ENCODE data around the gene RPUSD3. TPM values are rescaled to one million over a fixed set of nuclear protein-coding genes. Genes with fewer than 3 reads are reported as not detected.
"Not testable (repeated sequence)": the region's sequence is repeated elsewhere in the genome, so short reads cannot be mapped to it uniquely, and the experiment has no call there.

RPUSD3 gene
- total and polyA plus RNA-seq, 2 of the 4 experiments (the other 2 are of a cell fraction) = 30.3 to 49.4 TPM

DNA sequence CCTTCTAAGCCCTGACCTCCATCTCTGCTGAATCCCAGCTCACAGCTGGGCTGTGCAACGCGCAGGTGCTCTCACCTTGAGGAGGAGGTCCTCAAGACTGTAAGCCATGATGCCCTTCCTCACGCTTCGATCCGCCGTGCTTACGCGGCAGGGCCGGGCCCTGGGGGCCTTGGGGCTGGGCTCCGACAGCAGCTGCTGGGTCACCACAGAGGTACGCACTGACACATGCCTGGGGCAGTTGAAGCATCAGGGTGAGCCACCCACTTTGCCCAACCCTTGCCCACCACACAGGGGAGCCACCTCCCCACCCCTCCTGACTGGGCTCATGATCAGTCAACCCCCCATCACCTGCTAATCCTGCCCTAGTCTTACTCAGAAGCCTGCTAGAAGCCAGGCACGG is 33.2 kb upstream of the RPUSD3 start:
- no peaks in the 10 kb centered on the region for H4K20me1 ChIP-seq (ENCODE audit: insufficient read depth, low read length)
- no peak overlapping the region for H2AK5ac ChIP-seq (ENCODE audit: low read depth, low read length)
- DNase-seq = no peak
- H3K4me3 ChIP-seq (ENCODE audit: insufficient read depth, low read depth, low read length) = no peak overlapping the region
- H2AK9ac ChIP-seq (replicated peaks; ENCODE audit: low read depth, low read length, poor library complexity) = no peak overlapping the region
- no peaks in the 10 kb centered on the region for H3K9me3 ChIP-seq (ENCODE audit: control insufficient read depth, insufficient read depth, low read length)
- TF ChIP-seq, protein P1, sequence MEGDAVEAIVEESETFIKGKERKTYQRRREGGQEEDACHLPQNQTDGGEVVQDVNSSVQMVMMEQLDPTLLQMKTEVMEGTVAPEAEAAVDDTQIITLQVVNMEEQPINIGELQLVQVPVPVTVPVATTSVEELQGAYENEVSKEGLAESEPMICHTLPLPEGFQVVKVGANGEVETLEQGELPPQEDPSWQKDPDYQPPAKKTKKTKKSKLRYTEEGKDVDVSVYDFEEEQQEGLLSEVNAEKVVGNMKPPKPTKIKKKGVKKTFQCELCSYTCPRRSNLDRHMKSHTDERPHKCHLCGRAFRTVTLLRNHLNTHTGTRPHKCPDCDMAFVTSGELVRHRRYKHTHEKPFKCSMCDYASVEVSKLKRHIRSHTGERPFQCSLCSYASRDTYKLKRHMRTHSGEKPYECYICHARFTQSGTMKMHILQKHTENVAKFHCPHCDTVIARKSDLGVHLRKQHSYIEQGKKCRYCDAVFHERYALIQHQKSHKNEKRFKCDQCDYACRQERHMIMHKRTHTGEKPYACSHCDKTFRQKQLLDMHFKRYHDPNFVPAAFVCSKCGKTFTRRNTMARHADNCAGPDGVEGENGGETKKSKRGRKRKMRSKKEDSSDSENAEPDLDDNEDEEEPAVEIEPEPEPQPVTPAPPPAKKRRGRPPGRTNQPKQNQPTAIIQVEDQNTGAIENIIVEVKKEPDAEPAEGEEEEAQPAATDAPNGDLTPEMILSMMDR (conservative IDR thresholded peaks at IDR 0.05; ENCODE audit: low read depth, low read length) = no peak
- TF ChIP-seq CEBPB (IDR thresholded peaks at IDR 0.05; ENCODE audit: low read depth, low read length) (no peak), RAD21 (IDR thresholded peaks at IDR 0.05; ENCODE audit: low read length) (no peak), BHLHE40 (IDR thresholded peaks at IDR 0.05; ENCODE audit: low read depth, low read length) (no peak), SMC3 (IDR thresholded peaks at IDR 0.05; ENCODE audit: low read depth, low read length) (no peak)
- TF ChIP-seq, protein P2, sequence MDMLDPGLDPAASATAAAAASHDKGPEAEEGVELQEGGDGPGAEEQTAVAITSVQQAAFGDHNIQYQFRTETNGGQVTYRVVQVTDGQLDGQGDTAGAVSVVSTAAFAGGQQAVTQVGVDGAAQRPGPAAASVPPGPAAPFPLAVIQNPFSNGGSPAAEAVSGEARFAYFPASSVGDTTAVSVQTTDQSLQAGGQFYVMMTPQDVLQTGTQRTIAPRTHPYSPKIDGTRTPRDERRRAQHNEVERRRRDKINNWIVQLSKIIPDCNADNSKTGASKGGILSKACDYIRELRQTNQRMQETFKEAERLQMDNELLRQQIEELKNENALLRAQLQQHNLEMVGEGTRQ (IDR thresholded peaks at IDR 0.05; ENCODE audit: low read depth, low read length) = no peak
- H3K56ac ChIP-seq (ENCODE audit: extremely low read depth, insufficient read depth, low read length) = no peak overlapping the region
- no peak overlapping the region for H2BK15ac ChIP-seq (ENCODE audit: low read depth, low read length)
- WGBS, 2 experiments (ENCODE audit: extremely low coverage in 2 of 2, insufficient read length in 1 of 2) = 100% methylated on average over 1 of the region's 12 CpGs; no CpG with 5 or more reads in 1 of the 2 experiments
- 0 out of 2 replicates have a peak overlapping the region, but pooled peaks have one; percentile 1 for H2BK120ac ChIP-seq (ENCODE audit: low read depth, low read length)
- peaks cover 4% of the 10 kb centered on the region; the same call in 1 of the 2 replicates for H3K27me3 ChIP-seq (ENCODE audit: control insufficient read depth, insufficient read depth, low read length)
- no peak overlapping the region for H3K4ac ChIP-seq (ENCODE audit: low read depth, low read length)
- POLR2A ChIA-PET (ENCODE audit: unreplicated experiment) = no interaction called here
- H2BK20ac ChIP-seq (ENCODE audit: low read depth, low read length) = no peak overlapping the region
- peaks cover 2% of the 10 kb centered on the region; the same call in 1 of the 2 replicates for H3K4me1 ChIP-seq (ENCODE audit: control insufficient read depth, insufficient read depth, low read length)
- H3K79me1 ChIP-seq (ENCODE audit: low read depth in 1 of 2, low read length in 2 of 2) = no peaks in the 10 kb centered on the region
- peaks cover 2% of the 10 kb centered on the region for H3K9me1 ChIP-seq (ENCODE audit: insufficient read depth, low read length)
- dilution Hi-C loops (cut with HindIII; ENCODE audit: low sequenced_read_pairs, unreplicated experiment) = no loop called here
- in situ Hi-C loops (cut with MboI; ENCODE audit: low sequenced_read_pairs) = no loop called here
- H4K8ac ChIP-seq (ENCODE audit: low read depth in 2 of 2, low read length in 2 of 2) = no peak overlapping the region
- no peak overlapping the region for H3K23ac ChIP-seq (ENCODE audit: low read depth, low read length)
- no peaks in the 10 kb centered on the region for H3K36me3 ChIP-seq (ENCODE audit: control insufficient read depth, insufficient read depth, low read length)
- H3K27ac ChIP-seq (ENCODE audit: insufficient read depth, low read length) = no peak overlapping the region
- H3K9ac ChIP-seq (ENCODE audit: low read depth, low read length) = no peak overlapping the region
- no TSS peak for BruUV-seq (replicated peaks)
- no peak overlapping the region for H4K5ac ChIP-seq (ENCODE audit: low read depth, low read length)
- H4K91ac ChIP-seq (ENCODE audit: insufficient read depth, low read depth, low read length) = no peak overlapping the region
- no peak overlapping the region for H3K18ac ChIP-seq (ENCODE audit: low read depth, low read length)
- H2BK5ac ChIP-seq (ENCODE audit: low read depth, low read length, poor library complexity, severe bottlenecking) = no peak overlapping the region
- no peak overlapping the region for H3K14ac ChIP-seq (replicated peaks; ENCODE audit: low read depth, low read length)
- H2AFZ ChIP-seq (replicated peaks; ENCODE audit: low read length, poor library complexity) = peak overlapping the region; percentile 43
- intact Hi-C loops (cut with micrococcal nuclease) = no loop called here
- ATAC-seq (ENCODE audit: low read depth) = no peak
- CTCF ChIA-PET = no interaction called here
- no peak overlapping the region for H3K4me2 ChIP-seq (ENCODE audit: low read depth, low read length)

DNA sequence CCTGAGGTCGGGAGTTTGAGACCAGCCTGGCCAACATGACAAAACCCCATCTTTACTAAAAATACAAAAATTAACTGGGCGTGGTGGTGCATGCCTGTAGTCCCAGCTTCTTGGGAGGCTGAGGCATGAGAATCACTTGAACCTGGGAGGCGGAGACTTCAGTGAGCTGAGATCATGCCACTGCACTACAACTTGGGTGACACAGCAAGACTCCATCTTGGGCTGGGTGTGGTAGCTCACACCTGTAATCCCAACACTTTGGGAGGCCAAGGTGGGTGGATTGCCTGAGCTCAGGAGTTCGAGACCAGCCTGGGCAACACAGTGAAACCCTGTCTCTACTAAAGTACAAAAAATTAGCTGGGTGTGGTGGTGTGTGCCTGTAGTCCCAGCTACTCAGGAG is 32.4 kb upstream of the RPUSD3 start:
- H2AFZ ChIP-seq (replicated peaks; ENCODE audit: low read length, poor library complexity); intact Hi-C loops (cut with micrococcal nuclease); H3K4me2 ChIP-seq (ENCODE audit: low read depth, low read length); H4K20me1 ChIP-seq (ENCODE audit: insufficient read depth, low read length); H3K4me1 ChIP-seq (ENCODE audit: control insufficient read depth, insufficient read depth, low read length); H3K9ac ChIP-seq (ENCODE audit: low read depth, low read length); dilution Hi-C loops (cut with HindIII; ENCODE audit: low sequenced_read_pairs, unreplicated experiment); ATAC-seq (ENCODE audit: low read depth); H2AK5ac ChIP-seq (ENCODE audit: low read depth, low read length); H3K9me1 ChIP-seq (ENCODE audit: insufficient read depth, low read length); H3K18ac ChIP-seq (ENCODE audit: low read depth, low read length); CTCF ChIA-PET; H3K23ac ChIP-seq (ENCODE audit: low read depth, low read length); H3K27me3 ChIP-seq (ENCODE audit: control insufficient read depth, insufficient read depth, low read length); H2AK9ac ChIP-seq (replicated peaks; ENCODE audit: low read depth, low read length, poor library complexity); in situ Hi-C loops (cut with MboI; ENCODE audit: low sequenced_read_pairs); H3K9me3 ChIP-seq (ENCODE audit: control insufficient read depth, insufficient read depth, low read length); H3K14ac ChIP-seq (replicated peaks; ENCODE audit: low read depth, low read length); H3K4ac ChIP-seq (ENCODE audit: low read depth, low read length); DNase-seq; H2BK15ac ChIP-seq (ENCODE audit: low read depth, low read length); H2BK5ac ChIP-seq (ENCODE audit: low read depth, low read length, poor library complexity, severe bottlenecking); H4K8ac ChIP-seq (ENCODE audit: low read depth in 2 of 2, low read length in 2 of 2); H2BK120ac ChIP-seq (ENCODE audit: low read depth, low read length); POLR2A ChIA-PET (ENCODE audit: unreplicated experiment); H3K4me3 ChIP-seq (ENCODE audit: insufficient read depth, low read depth, low read length); H4K5ac ChIP-seq (ENCODE audit: low read depth, low read length); H3K36me3 ChIP-seq (ENCODE audit: control insufficient read depth, insufficient read depth, low read length); BruUV-seq (replicated peaks); H2BK20ac ChIP-seq (ENCODE audit: low read depth, low read length); H3K56ac ChIP-seq (ENCODE audit: extremely low read depth, insufficient read depth, low read length); H3K79me1 ChIP-seq (ENCODE audit: low read depth in 1 of 2, low read length in 2 of 2); H4K91ac ChIP-seq (ENCODE audit: insufficient read depth, low read depth, low read length); H3K27ac ChIP-seq (ENCODE audit: insufficient read depth, low read length): not testable (repeated sequence)
- 100% methylated on average over 1 of the region's 4 CpGs; no CpG with 5 or more reads in 1 of the 2 experiments for WGBS, 2 experiments (ENCODE audit: extremely low coverage in 2 of 2, insufficient read length in 1 of 2)
